Stimulated activated CD8-positive, alpha-beta memory T cell treated with anti-CD3 and anti-CD28 coated beads, Interleukin-12 subunit alpha, Interleukin-12 subunit beta, amount 100 ng/mL, for 24 hours (primary cell): ENCODE data around the gene CD300LG.
"Not testable (repeated sequence)": the region's sequence is repeated elsewhere in the genome, so short reads cannot be mapped to it uniquely, and the experiment has no call there.

Experiments
- DNase-seq: peaks from one replicate; pipeline ENCODE4 v3.0.0-alpha.2; 2020; ENCODE audit errors: extremely low read depth

Gene CD300LG, protein sequence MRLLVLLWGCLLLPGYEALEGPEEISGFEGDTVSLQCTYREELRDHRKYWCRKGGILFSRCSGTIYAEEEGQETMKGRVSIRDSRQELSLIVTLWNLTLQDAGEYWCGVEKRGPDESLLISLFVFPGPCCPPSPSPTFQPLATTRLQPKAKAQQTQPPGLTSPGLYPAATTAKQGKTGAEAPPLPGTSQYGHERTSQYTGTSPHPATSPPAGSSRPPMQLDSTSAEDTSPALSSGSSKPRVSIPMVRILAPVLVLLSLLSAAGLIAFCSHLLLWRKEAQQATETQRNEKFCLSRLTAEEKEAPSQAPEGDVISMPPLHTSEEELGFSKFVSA

DNA sequence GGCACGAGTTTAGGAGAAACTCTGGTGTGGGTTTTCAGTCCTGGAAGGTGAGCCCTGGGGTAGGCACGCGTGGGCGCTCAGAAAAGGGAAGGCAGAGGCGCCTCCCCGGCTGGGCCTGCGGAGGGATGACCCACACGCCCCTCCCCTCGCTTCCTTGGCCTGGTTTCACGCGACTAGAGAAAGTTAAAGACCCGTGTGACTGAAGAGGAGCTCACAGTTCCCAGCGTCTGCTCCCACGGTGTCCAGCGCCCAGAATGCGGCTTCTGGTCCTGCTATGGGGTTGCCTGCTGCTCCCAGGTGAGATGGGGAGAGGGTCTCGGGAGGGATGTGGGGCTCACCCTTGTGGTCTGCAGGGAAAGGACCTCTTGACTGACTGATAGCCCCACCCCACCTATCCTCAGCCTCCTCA is at the start of gene CD300LG:
Gene CD300LG, plus strand, starts transcription at position 214 of the 409 bp plus-strand sequence. Its CDS starts 41 bp downstream, at position 255.
- no peak for DNase-seq

DNA sequence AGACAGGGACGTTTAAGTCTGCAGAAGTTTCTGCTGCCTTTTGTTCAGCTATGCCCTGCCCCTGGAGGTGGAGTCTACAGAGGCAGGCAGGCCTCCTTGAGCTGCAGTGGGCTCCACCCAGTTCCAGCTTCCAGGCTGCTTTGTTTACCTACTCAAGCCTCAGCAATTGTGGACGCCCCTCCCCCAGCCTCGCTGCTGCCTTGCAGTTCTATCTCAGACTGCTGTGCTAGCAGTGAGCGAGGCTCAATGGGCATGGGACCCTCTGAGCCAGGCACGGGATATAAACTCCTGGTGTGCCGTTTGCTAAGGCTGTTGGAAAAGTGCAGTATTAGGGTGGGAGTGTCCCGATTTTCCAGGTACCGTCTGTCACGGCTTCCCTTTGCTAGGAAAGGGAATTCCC is 49.0 kb upstream of the CD300LG start:
- DNase-seq, result not testable (repeated sequence)

DNA sequence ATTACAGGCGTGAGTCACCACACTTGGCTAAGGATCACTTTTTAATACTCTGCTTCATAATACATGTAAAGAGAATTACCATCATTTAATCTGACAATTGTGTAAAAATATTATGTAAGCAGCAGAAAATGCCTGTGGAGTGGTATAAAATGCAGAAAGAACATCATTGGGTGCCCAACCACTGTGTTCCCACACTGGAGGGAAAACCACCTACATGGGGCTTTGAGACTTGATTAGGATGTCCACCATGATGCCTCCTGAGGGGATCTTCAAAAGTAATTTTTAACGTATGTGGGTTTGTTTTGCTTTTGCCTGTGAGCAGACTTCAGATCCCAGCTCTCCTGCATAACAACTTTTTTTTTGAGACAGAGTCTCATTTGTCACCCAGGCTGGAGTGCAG is 47.9 kb upstream of the CD300LG start:
- no peak for DNase-seq

DNA sequence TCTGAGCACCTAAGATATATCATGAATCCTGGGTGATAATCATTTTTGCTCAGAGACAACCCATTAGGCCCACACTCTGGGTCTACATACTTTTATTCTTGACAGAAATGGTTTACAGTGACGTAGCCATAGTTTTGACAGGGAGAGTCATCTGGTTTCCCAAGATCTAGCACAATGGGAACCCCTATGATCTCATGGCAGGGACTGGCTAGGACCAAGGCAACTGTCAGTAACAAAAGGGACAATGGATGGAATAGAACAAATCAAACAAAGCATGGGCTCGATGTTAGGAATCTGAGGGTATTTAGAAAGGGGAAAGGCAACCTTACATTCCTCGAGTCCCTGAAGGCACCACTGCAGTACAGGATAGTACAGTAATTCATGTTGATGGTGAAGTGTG is 46.2 kb upstream of the CD300LG start:
- no peak for DNase-seq

DNA sequence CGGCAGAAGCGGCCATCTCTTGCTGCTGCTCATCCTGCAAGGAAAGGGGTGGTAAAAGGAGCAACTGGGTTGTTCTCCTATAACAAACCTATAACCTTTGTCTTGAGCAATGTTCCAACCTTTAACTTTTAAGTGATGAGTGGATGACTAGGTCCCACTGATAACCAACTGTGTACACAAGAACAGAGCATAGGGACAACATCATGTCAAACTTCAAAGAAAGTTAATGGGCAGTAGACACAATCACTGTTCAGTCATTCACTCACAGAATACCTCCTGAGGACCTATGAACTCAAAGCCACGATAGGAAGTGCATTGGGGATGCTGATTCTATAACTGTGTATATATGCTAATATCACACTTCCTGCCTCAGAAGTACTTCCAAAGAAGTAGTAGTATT is 45.1 kb upstream of the CD300LG start:
- DNase-seq, result no peak

DNA sequence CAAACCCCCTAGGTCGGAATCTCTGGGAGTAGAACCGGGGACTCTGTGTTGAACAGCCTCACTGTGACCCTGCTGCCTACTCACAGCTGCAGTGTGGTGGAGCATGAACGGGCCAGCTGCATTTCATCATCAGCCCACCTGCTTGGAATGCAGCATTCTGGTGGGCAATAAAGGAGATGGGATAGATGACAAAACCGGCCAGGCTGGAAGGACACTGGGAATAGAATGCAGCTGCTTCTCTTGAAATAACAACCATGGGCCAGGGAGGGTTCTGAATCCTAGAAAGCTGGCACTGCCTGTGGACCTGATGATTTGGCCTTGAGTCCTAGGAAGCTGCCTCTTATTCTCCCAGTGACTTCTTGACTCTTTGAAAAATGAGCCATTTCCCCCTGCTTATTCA is 43.2 kb upstream of the CD300LG start:
- no peak for DNase-seq

DNA sequence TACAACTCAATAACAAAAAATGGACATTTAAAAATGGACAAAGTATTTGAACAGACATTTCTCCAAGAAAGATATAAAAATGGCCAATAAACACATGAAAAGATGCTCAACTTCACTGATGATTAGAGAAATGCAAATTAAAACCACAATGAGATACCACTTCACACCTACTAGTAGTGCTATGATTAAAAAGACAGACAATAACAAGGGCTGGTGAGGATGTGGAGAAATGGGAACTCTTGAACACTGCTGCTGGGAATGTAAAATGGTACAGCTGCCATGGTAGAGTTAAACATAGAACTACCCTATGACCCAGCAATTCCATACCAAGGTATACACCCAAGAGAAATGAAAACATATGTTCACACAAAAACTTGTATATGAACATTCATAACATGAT is 41.9 kb upstream of the CD300LG start:
- DNase-seq, result no peak

DNA sequence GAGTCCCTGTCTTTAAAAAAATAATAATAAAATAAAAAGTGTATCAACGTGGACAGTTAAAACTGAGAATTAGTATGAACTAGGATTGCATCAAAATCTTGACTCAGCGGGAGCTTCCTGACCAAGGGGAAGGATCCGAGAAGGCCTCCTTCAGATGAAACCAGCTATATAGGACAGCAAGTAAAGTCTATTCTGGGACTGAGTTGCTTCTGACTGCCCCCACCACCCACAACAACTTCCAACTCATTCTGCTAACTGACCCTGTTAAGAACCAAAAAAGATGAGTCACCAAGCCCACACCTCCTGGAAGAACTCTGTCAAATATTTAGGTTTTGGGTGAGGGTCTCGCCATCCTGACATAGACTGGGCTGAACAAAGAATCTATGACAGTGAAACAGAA is 38.9 kb upstream of the CD300LG start:
- DNase-seq, result no peak

DNA sequence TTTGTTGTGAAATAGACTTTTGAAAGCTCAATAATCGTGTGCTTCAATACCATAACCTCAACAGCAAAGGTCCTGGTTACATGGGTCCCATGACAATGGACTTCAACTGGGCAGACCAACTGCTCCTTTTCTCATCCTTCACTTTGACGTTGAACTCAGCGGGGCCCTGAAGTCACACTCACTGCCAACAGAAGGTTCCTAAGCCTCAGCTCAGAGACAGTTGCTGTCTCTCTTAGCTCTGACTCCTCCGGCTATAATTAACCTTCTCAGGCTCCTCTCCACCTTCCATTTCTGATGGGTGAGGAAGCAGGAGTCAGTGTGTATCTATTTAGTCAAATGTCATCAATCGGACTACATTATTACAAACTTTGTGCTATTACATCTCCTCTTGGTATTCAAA is 37.9 kb upstream of the CD300LG start:
- no peak for DNase-seq

DNA sequence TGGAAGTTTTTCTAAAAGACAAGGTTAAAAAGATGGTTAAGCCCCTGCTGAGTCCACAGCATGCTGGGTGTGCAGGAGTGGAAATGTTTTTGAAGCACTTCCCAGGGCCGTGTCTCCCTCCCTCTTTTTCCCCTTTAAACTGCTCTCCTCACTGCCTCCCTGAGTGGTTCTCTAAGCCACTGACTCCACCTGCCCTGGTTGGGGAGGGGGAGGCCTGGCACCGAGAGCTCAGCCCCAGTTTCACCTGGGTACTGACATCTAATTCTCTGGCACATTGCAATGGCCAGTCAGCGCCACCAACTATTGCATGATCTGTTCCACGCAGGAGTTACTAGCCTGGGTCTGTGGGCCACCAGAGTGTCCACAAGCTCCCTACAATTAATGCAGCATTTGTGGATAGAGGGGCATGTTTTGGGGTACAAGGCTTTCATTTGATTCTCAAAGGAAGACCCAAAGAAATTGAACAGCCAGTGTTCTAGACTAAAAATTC is 36.7 kb upstream of the CD300LG start:
- DNase-seq, result no peak

DNA sequence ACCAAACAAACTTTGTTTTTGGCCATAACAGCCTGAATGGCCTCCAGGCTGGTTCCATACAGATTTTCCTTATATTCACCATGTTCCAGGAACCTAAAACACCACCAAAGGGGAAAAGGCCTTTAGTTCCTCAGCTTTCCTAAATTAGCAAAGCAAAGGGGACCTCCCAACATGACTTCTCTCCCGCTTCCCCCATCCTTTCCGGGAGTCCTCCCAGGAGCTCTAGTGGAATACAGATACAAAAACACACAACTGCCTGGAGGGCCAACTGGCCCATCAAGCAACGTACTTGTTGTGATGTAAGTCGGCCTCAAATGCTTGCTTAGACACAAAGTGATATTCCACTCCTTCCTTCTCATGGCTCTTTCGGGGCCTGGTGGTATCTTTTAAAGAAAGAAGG is 36.2 kb upstream of the CD300LG start:
- no peak for DNase-seq

DNA sequence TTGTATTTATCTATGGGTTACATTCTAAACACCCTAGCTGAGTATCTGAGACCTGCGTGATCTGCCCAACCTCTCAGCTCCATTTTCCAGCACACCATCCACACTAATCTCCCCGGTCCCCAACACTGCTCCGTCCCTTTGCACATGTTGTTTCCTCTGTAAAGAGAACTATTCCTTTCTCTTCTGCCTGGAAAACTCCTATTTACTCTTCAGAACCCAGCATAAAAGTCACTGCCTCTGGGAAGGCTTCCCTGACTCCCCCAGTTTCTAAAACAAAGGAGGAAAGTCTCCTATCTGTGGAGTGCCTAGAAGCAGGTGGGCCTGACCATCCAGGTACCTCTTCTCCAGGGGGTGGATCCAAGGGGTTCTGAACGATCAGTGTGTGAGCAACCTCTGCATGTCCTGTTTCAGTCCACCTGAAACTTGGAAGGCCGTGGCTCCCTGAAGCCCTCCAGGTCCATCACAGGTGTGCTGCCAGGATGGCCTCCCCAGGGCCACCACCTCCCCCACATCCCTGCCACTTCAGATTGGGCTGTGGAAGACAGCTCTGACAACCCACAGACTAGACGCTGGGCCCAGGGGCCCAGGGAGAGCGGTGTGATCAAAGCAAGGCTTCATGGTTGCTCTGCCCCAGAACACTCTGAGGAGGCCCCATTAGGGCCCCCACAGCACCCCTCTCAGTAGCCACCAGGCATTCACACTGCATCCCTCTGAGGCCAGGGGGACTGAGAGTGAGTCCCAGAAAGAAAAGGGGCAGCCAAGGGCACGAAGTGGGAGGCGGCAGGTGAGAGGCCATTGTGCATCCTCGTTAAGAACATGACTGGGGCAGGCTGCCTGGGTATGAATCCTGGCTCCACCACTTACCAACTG is 34.3 kb upstream of the CD300LG start:
- no peak for DNase-seq

DNA sequence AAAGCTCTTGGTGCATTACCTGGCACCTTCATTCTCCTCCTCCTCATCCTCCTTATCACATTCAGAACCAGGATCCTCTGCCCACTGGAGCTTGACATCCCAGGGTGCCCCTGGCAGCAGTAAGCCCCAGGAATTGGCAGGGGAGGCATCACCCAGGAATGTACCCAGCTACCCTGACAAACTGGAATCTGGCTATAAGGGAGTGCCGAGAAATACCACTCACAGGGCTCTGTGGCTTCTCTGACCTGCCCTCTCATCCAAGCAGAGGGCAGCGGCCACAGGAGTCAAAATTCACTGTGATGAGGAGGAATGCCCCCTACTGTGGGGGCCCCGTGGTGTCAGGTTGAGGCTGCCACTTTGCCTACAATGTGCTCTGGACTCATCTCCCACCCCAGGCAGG is 33.6 kb upstream of the CD300LG start:
- no peak for DNase-seq

DNA sequence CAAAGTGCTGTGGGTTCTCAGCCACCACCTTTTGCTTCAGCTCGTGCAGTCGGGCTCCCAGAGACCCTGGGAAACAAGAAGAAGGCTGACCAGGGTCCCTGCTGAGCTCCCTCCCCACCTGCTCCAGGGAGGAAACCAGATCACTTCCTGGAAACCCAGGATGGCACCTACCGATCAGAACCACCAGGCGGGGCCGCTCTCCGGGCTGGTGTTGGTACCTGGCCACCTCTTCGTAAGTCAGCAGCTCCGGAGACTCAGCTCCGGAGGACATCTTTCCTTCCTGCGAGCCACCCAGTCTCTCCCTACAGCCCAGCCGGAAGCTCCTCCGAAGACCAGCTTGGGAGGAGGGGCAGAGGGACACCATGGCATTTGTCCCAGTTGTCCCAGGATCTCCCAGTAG is 33.0 kb upstream of the CD300LG start:
- DNase-seq, result no peak

DNA sequence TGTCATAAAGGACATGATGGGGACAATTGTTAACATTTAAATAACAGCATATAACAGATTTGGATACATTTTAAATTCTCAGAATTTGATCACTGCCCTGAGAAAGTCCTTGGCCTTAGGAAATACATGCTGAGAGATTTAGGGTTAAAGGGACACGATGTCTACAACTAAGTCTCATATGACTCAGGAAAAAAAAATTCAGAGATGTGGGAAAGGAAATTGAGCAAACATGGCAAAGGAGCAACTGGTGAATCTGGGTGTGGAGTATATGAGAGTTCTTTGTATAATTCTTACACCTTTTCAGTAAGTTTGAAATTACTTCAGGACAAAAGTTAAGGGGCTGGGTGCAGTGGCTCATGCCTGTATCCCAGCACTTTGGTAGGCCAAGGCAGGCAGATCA is 32.3 kb upstream of the CD300LG start:
- no peak for DNase-seq

DNA sequence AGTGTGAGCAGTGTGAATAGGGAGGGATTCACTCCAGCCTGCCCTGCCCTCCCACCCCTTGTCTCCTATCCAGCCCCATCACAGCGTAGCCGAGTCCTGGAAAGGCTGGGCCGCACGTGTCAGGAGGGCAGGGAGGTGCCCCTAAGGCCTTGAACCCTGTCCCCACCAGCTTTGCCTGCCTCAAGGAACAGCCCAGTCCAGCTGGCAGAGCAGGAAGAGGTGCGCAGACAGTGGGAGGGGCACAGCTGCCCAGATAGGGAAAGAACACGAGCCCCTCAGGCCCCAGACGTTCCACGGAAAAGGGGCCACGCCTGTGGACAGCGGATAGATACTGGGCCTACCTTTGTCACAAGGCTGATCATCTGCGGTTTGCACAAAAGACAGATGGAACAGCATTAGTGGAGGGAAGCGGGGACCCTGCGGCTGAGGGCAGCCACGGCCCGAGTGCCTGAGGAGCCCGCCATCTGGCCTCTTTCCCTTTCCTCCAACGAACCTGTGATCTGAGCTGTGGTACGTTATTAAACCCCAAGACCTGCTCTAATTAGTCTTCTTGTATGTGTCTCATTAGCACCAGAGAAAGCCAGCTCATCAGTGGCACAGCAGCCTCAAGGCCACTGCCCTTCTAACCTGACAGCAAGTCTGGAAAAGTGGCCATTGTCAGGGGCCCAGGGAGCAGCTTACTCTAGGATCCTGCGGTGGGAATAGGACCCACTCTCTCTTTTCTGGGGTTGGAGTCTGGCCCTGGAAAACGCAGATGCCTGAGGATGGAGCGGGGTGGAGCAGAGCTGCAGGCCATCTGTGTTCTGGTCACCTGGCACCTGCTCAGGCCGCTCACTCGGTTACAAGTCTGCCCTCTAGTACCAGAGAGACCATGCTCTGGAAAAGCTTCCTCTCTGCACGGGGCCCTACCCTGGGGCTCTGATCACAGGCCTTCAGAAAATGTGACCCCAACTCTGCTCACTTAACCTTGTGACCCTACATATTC is 30.3 kb upstream of the CD300LG start:
- no peak for DNase-seq

DNA sequence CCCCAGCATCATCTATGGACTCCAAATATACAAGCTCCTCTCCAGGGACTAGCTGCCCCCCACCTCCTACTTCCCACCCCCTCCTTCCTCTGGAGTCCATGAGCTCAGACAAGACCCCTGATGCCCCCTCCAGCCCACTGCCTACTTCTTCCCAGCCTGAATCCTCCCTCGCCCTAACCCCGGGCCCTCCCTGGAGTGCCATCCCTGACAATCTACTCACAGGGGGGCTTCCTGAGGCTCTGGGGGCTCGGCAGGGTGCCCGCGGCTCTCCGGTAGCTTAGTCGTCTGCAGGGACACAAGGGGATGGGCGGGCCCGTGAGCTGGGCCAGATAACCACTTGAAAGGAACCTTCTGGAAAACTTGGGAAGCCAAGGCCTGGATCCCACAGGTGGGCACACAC is 29.1 kb upstream of the CD300LG start:
- DNase-seq, result no peak

DNA sequence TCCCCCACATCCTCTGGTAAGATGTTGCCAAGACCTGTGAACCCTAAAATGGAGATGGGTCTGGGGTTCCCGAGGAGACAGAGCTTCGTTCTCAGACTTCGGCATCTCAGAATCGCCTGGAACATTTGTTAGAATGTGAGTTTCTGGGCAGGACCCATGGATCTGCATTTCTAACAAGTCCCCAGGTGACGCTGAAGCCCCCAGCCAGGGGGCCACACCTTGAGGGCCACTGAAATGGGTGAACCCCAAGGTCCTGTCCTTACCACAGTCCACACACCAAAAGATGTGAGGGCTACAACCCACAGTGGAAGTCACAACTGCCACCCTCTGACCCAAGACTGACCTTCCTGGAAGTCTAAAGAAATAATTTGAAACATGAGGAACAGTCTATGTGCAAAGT is 28.0 kb upstream of the CD300LG start:
- no peak for DNase-seq

DNA sequence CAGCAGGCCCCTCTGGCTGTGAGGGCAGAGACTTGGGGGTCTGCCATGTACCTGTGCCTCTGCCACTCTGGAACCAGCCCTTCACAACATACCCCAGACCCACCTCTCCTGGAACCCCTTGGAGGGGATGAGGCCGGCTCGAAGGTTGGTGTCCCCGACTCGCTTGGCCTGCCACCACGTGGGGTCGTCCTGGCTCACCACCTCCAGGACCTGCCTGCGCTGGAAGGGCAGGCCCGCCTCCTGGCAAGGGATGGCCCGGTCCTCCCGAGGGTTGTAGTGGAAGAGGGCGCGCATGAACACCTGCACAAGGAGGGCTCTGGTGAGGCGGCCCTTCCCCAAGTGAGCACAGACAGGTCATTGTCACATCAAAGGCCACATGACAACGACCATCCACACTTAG is 26.2 kb upstream of the CD300LG start:
- no peak for DNase-seq

DNA sequence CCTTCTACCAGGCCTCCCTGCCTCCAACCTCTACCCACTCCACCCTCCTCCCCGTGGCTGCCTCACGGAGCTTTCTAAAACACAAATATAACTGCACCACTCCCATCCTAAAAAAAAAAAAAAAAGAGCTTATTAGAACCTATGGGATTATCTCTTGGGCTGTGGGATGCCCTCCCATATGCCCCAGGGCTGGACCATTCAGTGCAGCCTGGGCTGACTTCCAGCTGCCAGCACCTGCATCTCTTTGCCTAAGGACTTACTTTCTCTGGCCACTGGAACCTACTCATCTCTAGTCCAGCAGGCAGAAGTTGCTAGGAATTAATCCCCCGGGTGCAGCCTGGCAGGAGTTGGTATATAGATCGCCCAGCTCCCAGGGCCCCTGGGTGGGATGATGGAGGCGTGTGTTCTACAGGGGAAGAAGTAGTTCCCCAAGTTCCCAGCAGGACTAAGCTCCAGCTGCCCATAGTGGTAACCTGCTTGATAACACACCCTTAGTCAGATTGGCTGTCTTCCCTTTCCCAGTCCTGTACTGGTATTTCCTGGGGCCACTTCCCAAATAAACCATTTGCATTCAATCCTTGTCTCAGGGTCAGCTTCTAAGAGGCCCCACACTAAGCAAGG is 24.3 kb upstream of the CD300LG start:
- DNase-seq, result no peak

DNA sequence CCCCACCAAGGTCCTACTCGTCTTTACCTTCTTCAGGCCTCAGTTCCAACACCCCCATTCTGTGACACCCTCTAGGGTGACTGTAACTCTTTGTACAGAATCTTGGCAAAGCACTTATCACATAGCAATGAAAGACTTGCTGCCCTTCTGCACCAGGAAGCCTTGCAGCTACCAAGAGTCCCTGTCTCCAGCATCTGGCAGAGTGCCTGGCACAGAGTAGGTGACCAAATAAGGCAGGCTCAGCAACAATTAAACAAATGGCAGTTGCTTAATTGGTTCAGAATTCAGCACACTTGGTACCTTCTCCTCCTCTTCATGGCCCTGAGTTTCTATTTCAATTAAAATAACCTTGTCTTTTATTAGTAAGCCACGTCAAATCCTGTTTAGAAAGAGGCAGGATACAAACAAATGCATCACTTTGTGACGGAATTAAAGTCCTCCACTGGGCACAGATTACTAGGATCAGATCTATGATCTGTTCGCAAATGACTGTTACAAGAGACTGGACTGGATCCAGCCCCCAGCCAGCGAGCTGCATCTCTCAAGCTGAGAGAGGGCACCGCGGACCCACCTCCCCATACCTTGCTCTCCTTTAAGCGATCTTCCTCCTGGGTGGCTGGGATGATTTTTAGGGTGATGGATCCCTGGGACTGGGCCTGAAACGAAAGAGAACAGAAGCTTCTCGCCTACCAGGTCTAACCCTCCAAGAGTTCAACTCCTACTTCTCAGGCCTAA is 23.5 kb upstream of the CD300LG start:
- no peak for DNase-seq
